HepG2 (cell line): Measurements from ENCODE around the gene CBX5. TPM values are rescaled to one million over a fixed set of nuclear protein-coding genes. Genes with fewer than 3 reads are reported as not detected.
A peak's percentile ranks its signal among the peaks of the same experiment; 100 is the strongest.
"Not testable (repeated sequence)": the region's sequence is repeated elsewhere in the genome, so short reads cannot be mapped to it uniquely, and the experiment has no call there.

Experiments used
- ATAC-seq: fragments of 200-7000 bp; cut with Tn5 transposase; 3 replicates; pipeline ENCODE4 v1.9.1; 2020; ENCODE audit warnings: mild to moderate bottlenecking, moderate library complexity
- BruUV-seq: library from RNA; stranded (reverse); fragments of 400-500 nt; replicated peaks from 2 replicates; lab custom pipeline; 2021; lab: Mats Ljungman, UMichigan
- CTCF ChIA-PET: fragments of 300-600 bp; formaldehyde crosslinking; extraction: SDS; loops from one replicate; lab custom pipeline; 2021; ENCODE audit warnings: low total read pairs, inconsistent platforms, low intra/inter-chr PET ratio; lab: Yijun Ruan, JAX
- POLR2A ChIA-PET: fragments of 350-600 bp; sonication (Branson Sonifier 250); formaldehyde crosslinking; loops from one replicate; lab custom pipeline; 2020; ENCODE audit warnings: antibody characterized with exemption, inconsistent platforms; lab: Yijun Ruan, JAX
- DNase-seq: peaks from one replicate; pipeline ENCODE4 v3.0.0-alpha.2; 2015; ENCODE audit warnings: low spot score
- FAIRE-seq: peaks from 3 replicates; lab custom pipeline; 2011; peaks lifted over from hg19 to GRCh38; lab: Jason Lieb, UNC
- H2AFZ ChIP-seq: one replicate; pipeline ENCODE4 v1.6.1; 2011; ENCODE audit warnings: low read length, inconsistent platforms
- H3K27ac ChIP-seq: fragments of 300-600 bp; 3 replicates; pipeline ENCODE4 v1.8.0; 2011; ENCODE audit warnings: mixed run types, mild to moderate bottlenecking, mixed read lengths, low read length, inconsistent platforms; ENCODE audit not compliant: insufficient read depth; ENCODE audit errors: extremely low read length
- H3K27me3 ChIP-seq, 2 experiments: fragments of 200-600 bp in 1 of 2; 2 replicates in 1 of 2; 3 replicates in 1 of 2; pipeline versions ENCODE4 v1.6.0 to v1.8.0; 2011; ENCODE audit warnings: low read length in 2 of 2, mild to moderate bottlenecking in 2 of 2, moderate library complexity in 2 of 2, inconsistent platforms in 1 of 2; ENCODE audit not compliant: insufficient read depth in 2 of 2, control insufficient read depth in 1 of 2
- H3K36me3 ChIP-seq, 2 experiments: fragments of 200-600 bp in 1 of 2; replicated peaks in 1 of 2; 2 replicates in 1 of 2; 3 replicates in 1 of 2; pipeline versions ENCODE4 v1.5.1 to v1.8.0; 2011; ENCODE audit warnings: low read length in 2 of 2, inconsistent platforms in 1 of 2; ENCODE audit not compliant: insufficient read depth in 2 of 2, control insufficient read depth in 1 of 2
- H3K4me1 ChIP-seq: 2 replicates; pipeline ENCODE4 v1.5.1; 2012; ENCODE audit warnings: low read length, inconsistent platforms; ENCODE audit not compliant: insufficient read depth
- H3K4me2 ChIP-seq: 2 replicates; pipeline ENCODE4 v1.6.0; 2011; ENCODE audit warnings: low read depth, low read length, inconsistent platforms
- H3K4me3 ChIP-seq, 3 experiments: fragments of 200-600 bp in 1 of 3; sonication (generic), shearing (Covaris generic) in 1 of 3; replicated peaks in 1 of 3; 2 replicates each; pipeline ENCODE4 v1.5.1; 2011 to 2016; ENCODE audit warnings: low read length in 3 of 3, inconsistent platforms in 2 of 3, low read depth in 2 of 3, mild to moderate bottlenecking in 2 of 3, control low read depth in 1 of 3, mixed read lengths in 1 of 3; ENCODE audit not compliant: insufficient read depth in 1 of 3
- H3K79me2 ChIP-seq: one replicate; pipeline ENCODE4 v1.6.1; 2011; ENCODE audit warnings: low read length, inconsistent platforms; ENCODE audit not compliant: insufficient read depth
- H3K9ac ChIP-seq: 2 replicates; pipeline ENCODE4 v1.6.0; 2011; ENCODE audit warnings: mild to moderate bottlenecking, low read depth, low read length, inconsistent platforms; ENCODE audit not compliant: insufficient read depth
- H3K9me3 ChIP-seq: 2 replicates; pipeline ENCODE4 v1.5.1; 2012; ENCODE audit warnings: mild to moderate bottlenecking, low read length
- H4K20me1 ChIP-seq: 2 replicates; pipeline ENCODE4 v1.6.0; 2011; ENCODE audit warnings: inconsistent platforms, mild to moderate bottlenecking, low read length, moderate library complexity; ENCODE audit not compliant: insufficient read depth
- FLYWCH1 ChIP-seq: sonication (generic); formaldehyde crosslinking; IDR thresholded peaks from 2 replicates; pipeline ENCODE4 v1.8.1; 2023; ENCODE audit warnings: mild to moderate bottlenecking, missing genetic modification reagents
- POLR2AphosphoS5 ChIP-seq: IDR thresholded peaks from 2 replicates; pipeline ENCODE4 v1.6.1; 2012; ENCODE audit warnings: low read depth, low read length
- ZBTB42 ChIP-seq: sonication (generic); formaldehyde crosslinking; IDR thresholded peaks from 2 replicates; pipeline ENCODE4 v1.5.0; 2020; ENCODE audit warnings: mild to moderate bottlenecking, missing genetic modification reagents
- ZNF331 ChIP-seq: sonication (generic); formaldehyde crosslinking; IDR thresholded peaks from 2 replicates; pipeline ENCODE4 v1.4.0; 2020; ENCODE audit warnings: missing genetic modification reagents
- ZSCAN25 ChIP-seq: sonication (generic); formaldehyde crosslinking; IDR thresholded peaks from 2 replicates; pipeline ENCODE4 v1.8.0; 2022; ENCODE audit warnings: mild to moderate bottlenecking, missing genetic modification reagents
- whole genome bisulfite sequencing: methylation state at CpG from one replicate; pipeline ENCODE4 v1.1.6; 2017; ENCODE audit warnings: low lambda C conversion rate; 5-methylcytosine and 5-hydroxymethylcytosine counted together
- in situ Hi-C: cut with HindIII; loops from 2 replicates; pipeline ENCODE4 v1.10.0; 2017; ENCODE audit warnings: low pct_unique_long_range_greater_than_20kb; ENCODE audit not compliant: extremely low pct_ligation_motif_present
- intact Hi-C: fragments of 100-400 bp; cut with micrococcal nuclease; formaldehyde crosslinking; loops from one replicate; pipeline ENCODE4 v1.10.0; 2022; ENCODE audit not compliant: unreplicated experiment
- polyA plus RNA-seq, 8 experiments: library from polyadenylated mRNA; depleted of rRNA in 3 of 8; stranded (reverse) in 7 of 8; unstranded in 1 of 8; fragments of >200 nt; fragmentation: Illumina TruSeq in 4 of 8; extraction: Trizol in 4 of 8; gene quantifications; 2 replicates each; pipeline versions ENCODE4 v1.2.1 to v1.2.3, GENCODE V29; 2011 to 2016; ENCODE audit warnings: low read depth in 4 of 8, missing spikeins in 1 of 8, mixed read lengths in 1 of 8; ENCODE audit not compliant: insufficient read depth in 1 of 8
- total RNA-seq, 5 experiments: library from RNA; depleted of rRNA; stranded (reverse); fragments of >200 nt; fragmentation: Illumina TruSeq; extraction: Trizol; gene quantifications; 2 replicates each; pipeline ENCODE4 v1.2.3, GENCODE V29; 2016; ENCODE audit warnings: low read depth in 1 of 5
- TF ChIP-seq, protein P1 (sequence below): sonication (generic); formaldehyde crosslinking; IDR thresholded peaks from 2 replicates; pipeline ENCODE4 v1.4.0; 2020; ENCODE audit warnings: mild to moderate bottlenecking, missing genetic modification reagents
- TF ChIP-seq, protein P2 (sequence below): sonication (generic); formaldehyde crosslinking; IDR thresholded peaks from 2 replicates; pipeline ENCODE4 v1.8.1; 2023; ENCODE audit warnings: mild to moderate bottlenecking, moderate library complexity, missing genetic modification reagents
- TF ChIP-seq, protein P3 (sequence below): sonication (generic); formaldehyde crosslinking; IDR thresholded peaks from 2 replicates; pipeline ENCODE4 v1.4.0; 2020; ENCODE audit warnings: mild to moderate bottlenecking, missing genetic modification reagents
- TF ChIP-seq, protein P4 (sequence below): fragments of 450-650 bp; IDR thresholded peaks from 2 replicates; pipeline ENCODE4 v1.6.1; 2016

CBX5 gene
- total and polyA plus RNA-seq, 2 of the 13 experiments (the other 11 are each of a cell fraction or from before 2014, with no cell fraction given): 16.0 to 22.2 TPM

DNA sequence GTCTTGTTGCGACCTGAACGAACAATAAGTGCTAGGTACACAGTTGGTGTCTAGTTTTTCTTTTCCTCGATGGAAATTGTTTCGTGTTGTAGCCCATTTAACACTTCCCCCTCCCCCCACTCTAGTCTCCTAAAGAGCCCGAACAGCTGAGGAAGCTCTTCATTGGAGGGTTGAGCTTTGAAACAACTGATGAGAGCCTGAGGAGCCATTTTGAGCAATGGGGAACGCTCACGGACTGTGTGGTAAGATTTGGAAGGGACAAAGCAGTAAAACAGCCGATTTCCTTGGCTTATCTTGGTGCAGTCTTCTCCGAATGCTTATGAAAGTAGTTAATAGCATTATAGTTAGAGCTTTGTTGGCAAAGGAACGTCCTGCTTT lies 1.3 kb upstream of the CBX5 start:
- ATAC-seq, CTCF ChIA-PET, H3K27me3 ChIP-seq, BruUV-seq, FAIRE-seq, H2AFZ ChIP-seq, DNase-seq, H3K9me3 ChIP-seq, intact Hi-C loops: not testable (repeated sequence)
- in situ Hi-C loops: loop anchor here (5.0 kb wide), 1 partner anchor 46 kb away; the partner anchor contains the start of gene COPZ1
- Histone ChIP-seq H4K20me1 (peaks cover 47% of the 10 kb centered on the region), H3K79me2 (peaks cover 71% of the 10 kb centered on the region), H3K27ac (peak overlapping the region; percentile 96), H3K4me3 (peak overlapping the region; percentile 73 to 79 (median 76)), H3K36me3 (peaks cover 9 to 46% of the 10 kb centered on the region in 2 experiments), H3K4me1 (peaks cover 66% of the 10 kb centered on the region), H3K9ac (peak overlapping the region; percentile 100), H3K4me2 (peak overlapping the region; percentile 79)
- POLR2A ChIA-PET: interaction anchor here (2.2 to 4.5 kb wide), 6 partner anchors 14 to 77 kb away, joined by 9 to 176 read pairs (median 47); partner anchors contain the start of genes COPZ1 and NFE2
- WGBS: 2% methylated on average over 10 of the region's 10 CpGs
- TF ChIP-seq, protein P1, sequence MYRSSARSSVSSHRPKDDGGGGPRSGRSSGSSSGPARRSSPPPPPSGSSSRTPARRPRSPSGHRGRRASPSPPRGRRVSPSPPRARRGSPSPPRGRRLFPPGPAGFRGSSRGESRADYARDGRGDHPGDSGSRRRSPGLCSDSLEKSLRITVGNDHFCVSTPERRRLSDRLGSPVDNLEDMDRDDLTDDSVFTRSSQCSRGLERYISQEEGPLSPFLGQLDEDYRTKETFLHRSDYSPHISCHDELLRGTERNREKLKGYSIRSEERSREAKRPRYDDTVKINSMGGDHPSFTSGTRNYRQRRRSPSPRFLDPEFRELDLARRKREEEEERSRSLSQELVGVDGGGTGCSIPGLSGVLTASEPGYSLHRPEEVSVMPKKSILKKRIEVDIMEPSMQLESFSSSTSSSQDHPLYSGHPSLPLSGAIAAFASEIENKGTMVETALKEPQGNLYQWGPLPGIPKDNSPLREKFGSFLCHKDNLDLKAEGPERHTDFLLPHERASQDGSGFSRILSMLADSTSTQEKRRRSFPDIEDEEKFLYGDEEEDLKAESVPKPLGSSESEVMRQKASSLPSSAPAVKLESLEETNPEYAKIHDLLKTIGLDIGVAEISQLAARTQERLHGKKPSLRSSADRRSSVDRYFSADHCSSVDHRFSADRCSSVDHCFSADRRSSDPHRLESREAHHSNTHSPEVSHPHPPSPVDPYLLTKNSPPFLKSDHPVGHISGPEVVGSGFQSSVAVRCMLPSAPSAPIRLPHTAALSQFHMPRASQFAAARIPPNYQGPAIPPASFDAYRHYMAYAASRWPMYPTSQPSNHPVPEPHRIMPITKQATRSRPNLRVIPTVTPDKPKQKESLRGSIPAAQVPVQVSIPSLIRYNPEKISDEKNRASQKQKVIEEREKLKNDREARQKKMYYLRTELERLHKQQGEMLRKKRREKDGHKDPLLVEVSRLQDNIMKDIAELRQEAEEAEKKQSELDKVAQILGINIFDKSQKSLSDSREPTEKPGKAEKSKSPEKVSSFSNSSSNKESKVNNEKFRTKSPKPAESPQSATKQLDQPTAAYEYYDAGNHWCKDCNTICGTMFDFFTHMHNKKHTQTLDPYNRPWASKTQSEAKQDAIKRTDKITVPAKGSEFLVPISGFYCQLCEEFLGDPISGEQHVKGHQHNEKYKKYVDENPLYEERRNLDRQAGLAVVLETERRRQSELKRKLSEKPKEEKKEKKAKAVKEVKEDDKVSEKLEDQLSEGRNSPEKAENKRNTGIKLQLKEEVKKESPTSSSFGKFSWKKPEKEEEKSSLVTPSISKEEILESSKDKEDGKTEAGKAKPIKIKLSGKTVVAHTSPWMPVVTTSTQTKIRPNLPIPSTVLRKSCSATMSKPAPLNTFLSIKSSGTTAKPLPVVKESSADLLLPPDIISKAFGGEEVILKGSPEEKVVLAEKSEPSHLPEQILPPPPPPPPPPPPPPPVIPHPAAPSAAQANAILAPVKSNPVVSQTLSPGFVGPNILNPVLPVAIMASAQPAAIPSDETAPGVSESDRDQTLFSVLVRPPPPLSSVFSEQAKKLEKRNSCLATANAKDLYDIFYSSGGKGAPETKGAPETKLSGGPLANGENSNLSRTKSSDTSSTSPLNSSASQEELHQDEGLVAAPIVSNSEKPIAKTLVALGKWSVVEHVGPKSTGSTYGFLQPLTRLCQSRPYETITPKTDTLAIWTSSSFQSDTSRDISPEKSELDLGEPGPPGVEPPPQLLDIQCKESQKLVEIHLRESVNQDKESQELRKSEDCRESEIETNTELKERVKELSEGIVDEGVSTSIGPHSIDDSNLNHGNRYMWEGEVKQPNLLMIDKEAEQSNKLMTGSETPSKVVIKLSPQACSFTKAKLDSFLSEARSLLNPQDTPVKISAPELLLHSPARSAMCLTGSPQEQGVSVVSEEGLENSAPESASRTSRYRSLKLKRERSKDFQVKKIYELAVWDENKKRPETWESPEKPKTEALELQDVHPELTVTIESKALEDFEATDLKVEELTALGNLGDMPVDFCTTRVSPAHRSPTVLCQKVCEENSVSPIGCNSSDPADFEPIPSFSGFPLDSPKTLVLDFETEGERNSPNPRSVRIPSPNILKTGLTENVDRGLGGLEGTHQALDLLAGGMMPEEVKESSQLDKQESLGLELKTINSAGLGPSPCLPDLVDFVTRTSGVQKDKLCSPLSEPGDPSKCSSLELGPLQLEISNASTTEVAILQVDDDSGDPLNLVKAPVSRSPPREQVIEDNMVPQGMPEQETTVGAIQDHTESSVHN (CRISPR knock-in tag): 0 out of 2 replicates have a peak, but pooled peaks have one; percentile 4
- TF ChIP-seq, protein P2, sequence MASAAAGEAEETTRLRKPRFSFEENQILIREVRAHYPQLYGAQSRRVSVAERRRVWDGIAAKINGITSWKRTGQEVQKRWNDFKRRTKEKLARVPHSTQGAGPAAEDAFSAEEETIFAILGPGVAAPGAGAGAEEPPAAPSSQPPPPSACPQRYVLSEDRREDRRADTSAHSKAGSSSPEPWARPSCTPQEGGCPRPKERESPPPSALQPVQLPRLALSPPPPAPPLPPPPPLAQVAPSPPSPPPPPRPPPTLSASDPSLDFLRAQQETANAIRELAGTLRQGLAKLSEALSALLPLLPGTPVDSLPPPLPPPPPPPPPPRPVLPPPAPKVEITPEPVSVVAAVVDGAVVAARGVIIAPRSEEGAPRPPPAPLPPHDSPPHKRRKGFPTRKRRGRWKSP (CRISPR knock-in tag): peak; percentile 70; the same call in 1 of the 2 replicates
- TF ChIP-seq, protein P3, sequence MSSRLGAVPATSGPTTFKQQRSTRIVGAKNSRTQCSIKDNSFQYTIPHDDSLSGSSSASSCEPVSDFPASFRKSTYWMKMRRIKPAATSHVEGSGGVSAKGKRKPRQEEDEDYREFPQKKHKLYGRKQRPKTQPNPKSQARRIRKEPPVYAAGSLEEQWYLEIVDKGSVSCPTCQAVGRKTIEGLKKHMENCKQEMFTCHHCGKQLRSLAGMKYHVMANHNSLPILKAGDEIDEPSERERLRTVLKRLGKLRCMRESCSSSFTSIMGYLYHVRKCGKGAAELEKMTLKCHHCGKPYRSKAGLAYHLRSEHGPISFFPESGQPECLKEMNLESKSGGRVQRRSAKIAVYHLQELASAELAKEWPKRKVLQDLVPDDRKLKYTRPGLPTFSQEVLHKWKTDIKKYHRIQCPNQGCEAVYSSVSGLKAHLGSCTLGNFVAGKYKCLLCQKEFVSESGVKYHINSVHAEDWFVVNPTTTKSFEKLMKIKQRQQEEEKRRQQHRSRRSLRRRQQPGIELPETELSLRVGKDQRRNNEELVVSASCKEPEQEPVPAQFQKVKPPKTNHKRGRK: 0 out of 2 replicates have a peak, but pooled peaks have one; percentile 9
- 0 out of 2 replicates have a peak, but pooled peaks have one; percentile 5 for TF ChIP-seq ZNF331 (CRISPR knock-in tag)
- peak; percentile 7; the same call in 1 of the 2 replicates for TF ChIP-seq FLYWCH1 (CRISPR knock-in tag)
- TF ChIP-seq ZBTB42: peak; percentile 52; the same call in 1 of the 2 replicates
- TF ChIP-seq ZSCAN25 (CRISPR knock-in tag): 0 out of 2 replicates have a peak, but pooled peaks have one; percentile 3
- peak; percentile 37; the same call in 1 of the 2 replicates for TF ChIP-seq POLR2AphosphoS5
- TF ChIP-seq, protein P4, sequence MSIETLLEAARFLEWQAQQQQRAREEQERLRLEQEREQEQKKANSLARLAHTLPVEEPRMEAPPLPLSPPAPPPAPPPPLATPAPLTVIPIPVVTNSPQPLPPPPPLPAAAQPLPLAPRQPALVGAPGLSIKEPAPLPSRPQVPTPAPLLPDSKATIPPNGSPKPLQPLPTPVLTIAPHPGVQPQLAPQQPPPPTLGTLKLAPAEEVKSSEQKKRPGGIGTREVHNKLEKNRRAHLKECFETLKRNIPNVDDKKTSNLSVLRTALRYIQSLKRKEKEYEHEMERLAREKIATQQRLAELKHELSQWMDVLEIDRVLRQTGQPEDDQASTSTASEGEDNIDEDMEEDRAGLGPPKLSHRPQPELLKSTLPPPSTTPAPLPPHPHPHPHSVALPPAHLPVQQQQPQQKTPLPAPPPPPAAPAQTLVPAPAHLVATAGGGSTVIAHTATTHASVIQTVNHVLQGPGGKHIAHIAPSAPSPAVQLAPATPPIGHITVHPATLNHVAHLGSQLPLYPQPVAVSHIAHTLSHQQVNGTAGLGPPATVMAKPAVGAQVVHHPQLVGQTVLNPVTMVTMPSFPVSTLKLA: peak; percentile 30; the same call in 1 of the 2 replicates
